ENCODE data around the gene ZSCAN10. TPM values are rescaled to one million over a fixed set of nuclear protein-coding genes. Genes with fewer than 3 reads are reported as not detected.

Gene ZSCAN10
- total RNA-seq, 4 donors from 2014 or later, result not detected

GRCh38 chr16:3120435-3120834 is 21.3 kb upstream of the ZSCAN10 start:
- Histone ChIP-seq H3K4me3 (no peak overlapping the region), H3K27me3 (no peaks in the 10 kb centered on the region), H3K4me1 (peaks cover 5 to 14% (median 9%) of the 10 kb centered on the region in 4 donors), H3K9me3 (no peaks in the 10 kb centered on the region), H3K27ac (no peak overlapping the region), H3K36me3 (no peaks in the 10 kb centered on the region)
- in situ Hi-C loops (cut with MboI; ENCODE audit: low pct_ligation_motif_present in 1 of 4, low pct_unique_long_range_greater_than_20kb in 1 of 4, low sequenced_read_pairs in 3 of 4), result loop anchor here in 2 of 4 donors (10.0 kb wide), 1 partner anchor 56 kb away; the partner anchor contains the start of gene IL32 (in 2 of the 2)
- DNase-seq, result no peak
- 91% methylated on average over 16 of the region's 16 CpGs; no CpG with 5 or more reads in 1 of the 2 donors for WGBS, 2 donors (ENCODE audit: low coverage in 1 of 2)
- intact Hi-C loops (cut with DNase I; ENCODE audit: low total_unique reads), result no loop called here
- no peak for TF ChIP-seq EP300 (IDR thresholded peaks at IDR 0.05; ENCODE audit: low read depth)

- intact Hi-C loops (cut with DNase I; ENCODE audit: low total_unique reads), result no loop called here
- no peak for DNase-seq
- Histone ChIP-seq H3K27ac (no peak overlapping the region), H3K4me3 (no peak overlapping the region), H3K27me3 (no peaks in the 10 kb centered on the region), H3K9me3 (no peaks in the 10 kb centered on the region), H3K4me1 (peaks cover 3 to 11% (median 6%) of the 10 kb centered on the region in 4 donors), H3K36me3 (no peaks in the 10 kb centered on the region)
- WGBS, 2 donors (ENCODE audit: low coverage in 1 of 2), result 94% methylated on average over 57 of the region's 57 CpGs; no CpG with 5 or more reads in 1 of the 2 donors
- TF ChIP-seq CTCF (IDR thresholded peaks at IDR 0.05) (no peak), POLR2A (IDR thresholded peaks at IDR 0.05) (no peak), EP300 (IDR thresholded peaks at IDR 0.05; ENCODE audit: low read depth) (no peak), POLR2AphosphoS5 (IDR thresholded peaks at IDR 0.05) (no peak)
- in situ Hi-C loops (cut with MboI; ENCODE audit: low pct_ligation_motif_present in 1 of 4, low pct_unique_long_range_greater_than_20kb in 1 of 4, low sequenced_read_pairs in 3 of 4), result loop anchor here in 2 of 4 donors (10.0 kb wide), 1 partner anchor 55 kb away; the partner anchor contains the start of gene IL32 (in 2 of the 2)
Observed at GRCh38 chr16:3119701-3120408, 20.8 kb upstream of the ZSCAN10 start.

GRCh38 chr16:3119286-3119685 is 20.2 kb upstream of the ZSCAN10 start:
- in situ Hi-C loops (cut with MboI; ENCODE audit: low pct_ligation_motif_present in 1 of 4, low pct_unique_long_range_greater_than_20kb in 1 of 4, low sequenced_read_pairs in 3 of 4) (no loop called here), intact Hi-C loops (cut with DNase I; ENCODE audit: low total_unique reads) (no loop called here)
- no peaks in the 10 kb centered on the region for H3K36me3 ChIP-seq

GRCh38 chr16:3118846-3119245 is 19.8 kb upstream of the ZSCAN10 start:
- in situ Hi-C loops (cut with MboI; ENCODE audit: low pct_ligation_motif_present in 1 of 4, low pct_unique_long_range_greater_than_20kb in 1 of 4, low sequenced_read_pairs in 3 of 4) (no loop called here), intact Hi-C loops (cut with DNase I; ENCODE audit: low total_unique reads) (no loop called here)
- DNase-seq, result no peak
- Histone ChIP-seq H3K4me1 (peaks cover 3 to 11% (median 9%) of the 10 kb centered on the region in 4 donors), H3K36me3 (no peaks in the 10 kb centered on the region), H3K9me3 (no peaks in the 10 kb centered on the region), H3K27ac (no peak overlapping the region), H3K27me3 (no peaks in the 10 kb centered on the region), H3K4me3 (no peak overlapping the region)
- TF ChIP-seq CTCF (IDR thresholded peaks at IDR 0.05) (no peak), POLR2AphosphoS5 (IDR thresholded peaks at IDR 0.05) (no peak)
- 90% methylated on average over 16 of the region's 20 CpGs; no CpG with 5 or more reads in 1 of the 2 donors for WGBS, 2 donors (ENCODE audit: low coverage in 1 of 2)

More at GRCh38 chr16:3119286-3119685, 20.2 kb upstream of the ZSCAN10 start:
- Histone ChIP-seq H3K4me1 (peaks cover 3 to 8% (median 6%) of the 10 kb centered on the region in 4 donors), H3K9me3 (no peaks in the 10 kb centered on the region), H3K27ac (no peak overlapping the region), H3K4me3 (no peak overlapping the region), H3K27me3 (no peaks in the 10 kb centered on the region)
- DNase-seq, result no peak
- TF ChIP-seq POLR2AphosphoS5 (IDR thresholded peaks at IDR 0.05), result no peak
- no peak for TF ChIP-seq EP300 (IDR thresholded peaks at IDR 0.05; ENCODE audit: low read depth)
- 93% methylated on average over 31 of the region's 33 CpGs; no CpG with 5 or more reads in 1 of the 2 donors for WGBS, 2 donors (ENCODE audit: low coverage in 1 of 2)

GRCh38 chr16:3118204-3118790 is 19.2 kb upstream of the ZSCAN10 start:
- in situ Hi-C loops (cut with MboI; ENCODE audit: low pct_ligation_motif_present in 1 of 4, low pct_unique_long_range_greater_than_20kb in 1 of 4, low sequenced_read_pairs in 3 of 4) (no loop called here), intact Hi-C loops (cut with DNase I; ENCODE audit: low total_unique reads) (no loop called here)
- no peaks in the 10 kb centered on the region for H3K9me3 ChIP-seq
- no peak overlapping the region for H3K27ac ChIP-seq
- no peaks in the 10 kb centered on the region for H3K36me3 ChIP-seq
- H3K4me1 ChIP-seq, result peaks cover 4 to 11% (median 10%) of the 10 kb centered on the region in 4 donors
- no peak for TF ChIP-seq POLR2AphosphoS5 (IDR thresholded peaks at IDR 0.05)
- no peak for TF ChIP-seq EP300 (IDR thresholded peaks at IDR 0.05; ENCODE audit: low read depth)
- TF ChIP-seq POLR2A (IDR thresholded peaks at IDR 0.05), result no peak
- TF ChIP-seq CTCF (IDR thresholded peaks at IDR 0.05), result no peak
- no peaks in the 10 kb centered on the region for H3K27me3 ChIP-seq
- no peak for DNase-seq
- H3K4me3 ChIP-seq, result no peak overlapping the region
- 87% methylated on average over 15 of the region's 16 CpGs; no CpG with 5 or more reads in 1 of the 2 donors for WGBS, 2 donors (ENCODE audit: low coverage in 1 of 2)
